KMS-11 (cell line): Measurements from ENCODE around the gene PTH2.
A peak's percentile ranks its signal among the peaks of the same experiment; 100 is the strongest.

Source experiments
- H2AFZ ChIP-seq: fragments of 200-600 bp; sonication (generic); 2 replicates; pipeline ENCODE4 v1.6.1; 2016; ENCODE audit warnings: antibody characterized with exemption, mixed run types, low read depth
- H3K27ac ChIP-seq: fragments of 200-600 bp; sonication (generic); 2 replicates; pipeline ENCODE4 v1.6.1; 2016; ENCODE audit warnings: mild to moderate bottlenecking, mixed run types
- H3K27me3 ChIP-seq: fragments of 200-600 bp; sonication (generic); 2 replicates; pipeline ENCODE4 v1.6.1; 2017; ENCODE audit warnings: mild to moderate bottlenecking, low read depth, mixed run types, moderate library complexity; ENCODE audit not compliant: insufficient read depth
- H3K36me3 ChIP-seq: fragments of 200-600 bp; sonication (generic); 2 replicates; pipeline ENCODE4 v1.6.1; 2017; ENCODE audit warnings: mild to moderate bottlenecking, mixed run types; ENCODE audit not compliant: insufficient read depth
- H3K4me1 ChIP-seq: fragments of 200-600 bp; sonication (generic); 2 replicates; pipeline ENCODE4 v1.6.1; 2016; ENCODE audit warnings: mild to moderate bottlenecking, low read depth, mixed run types; ENCODE audit not compliant: poor library complexity, severe bottlenecking
- H3K4me2 ChIP-seq: fragments of 200-600 bp; sonication (generic); 2 replicates; pipeline ENCODE4 v1.7.0; 2016; ENCODE audit warnings: mild to moderate bottlenecking, mixed run types
- H3K4me3 ChIP-seq: fragments of 200-600 bp; sonication (generic); IDR thresholded peaks from 2 replicates; pipeline ENCODE4 v1.6.1; 2017; ENCODE audit warnings: low read depth, low read length, mixed read lengths; ENCODE audit not compliant: insufficient read depth
- H3K79me2 ChIP-seq: fragments of 200-600 bp; sonication (generic); 2 replicates; pipeline ENCODE4 v1.6.1; 2016; ENCODE audit warnings: low read depth, mixed run types; ENCODE audit not compliant: insufficient read depth
- H3K9ac ChIP-seq: fragments of 200-600 bp; sonication (generic); 2 replicates; pipeline ENCODE4 v1.6.1; 2016; ENCODE audit warnings: mild to moderate bottlenecking, mixed run types
- H4K20me1 ChIP-seq: fragments of 200-600 bp; sonication (generic); 2 replicates; pipeline ENCODE4 v1.6.1; 2016; ENCODE audit warnings: mild to moderate bottlenecking, mixed run types; ENCODE audit not compliant: insufficient read depth
- CTCF ChIP-seq: fragments of 200-600 bp; sonication (generic); conservative IDR thresholded peaks from 2 replicates; pipeline ENCODE4 v1.6.1; 2017; ENCODE audit warnings: low read depth, mild to moderate bottlenecking, antibody characterized with exemption, low read length, moderate library complexity, mixed read lengths

PTH2 gene

GRCh38 chr19:49451430-49452181 lies 28.4 kb upstream of the PTH2 start, which contains the start of gene PIH1D1:
PIH1D1 (minus strand) TSS chr19:49451814; CDS start chr19:49451574, 240 bp downstream.
- Histone ChIP-seq H2AFZ (peak within 1 kb of the TSS; percentile 60; the same call in 1 of the 2 replicates), H3K27me3 (no peaks in the 10 kb centered on the region), H3K36me3 (no peaks in the 10 kb centered on the region), H3K4me1 (peaks cover 39% of the 10 kb centered on the region), H3K9ac (peak within 1 kb of the TSS; percentile 81; the same call in 1 of the 2 replicates), H3K27ac (peak within 1 kb of the TSS; percentile 88), H3K4me2 (peak within 1 kb of the TSS; percentile 70), H3K79me2 (peaks cover 24% of the 10 kb centered on the region), H3K4me3 (peak within 1 kb of the TSS; percentile 39), H4K20me1 (no peaks in the 10 kb centered on the region)
- TF ChIP-seq CTCF: no peak

GRCh38 chr19:49450405-49450804 lies 27.2 kb upstream of the PTH2 start:
- Histone ChIP-seq H2AFZ (no peak overlapping the region), H3K27ac (no peak overlapping the region), H3K27me3 (no peaks in the 10 kb centered on the region), H3K79me2 (peaks cover 24% of the 10 kb centered on the region), H3K4me3 (no peak overlapping the region), H3K36me3 (no peaks in the 10 kb centered on the region), H3K4me1 (peaks cover 28% of the 10 kb centered on the region), H3K9ac (no peak overlapping the region), H3K4me2 (peak overlapping the region; percentile 70; the same call in 1 of the 2 replicates), H4K20me1 (no peaks in the 10 kb centered on the region)
- no peak for TF ChIP-seq CTCF

GRCh38 chr19:49448432-49448786 lies 25.2 kb upstream of the PTH2 start:
- Histone ChIP-seq H3K27ac (no peak overlapping the region), H3K79me2 (peaks cover 9% of the 10 kb centered on the region; the same call in 1 of the 2 replicates), H4K20me1 (no peaks in the 10 kb centered on the region), H3K4me2 (no peak overlapping the region), H2AFZ (no peak overlapping the region), H3K9ac (no peak overlapping the region), H3K4me3 (no peak overlapping the region), H3K27me3 (no peaks in the 10 kb centered on the region), H3K4me1 (peaks cover 21% of the 10 kb centered on the region), H3K36me3 (no peaks in the 10 kb centered on the region)
- TF ChIP-seq CTCF: no peak

- peaks cover 21% of the 10 kb centered on the region for H3K4me1 ChIP-seq
- no peaks in the 10 kb centered on the region for H3K27me3 ChIP-seq
- no peak overlapping the region for H3K4me2 ChIP-seq
- H4K20me1 ChIP-seq: no peaks in the 10 kb centered on the region
- no peak overlapping the region for H2AFZ ChIP-seq
- H3K27ac ChIP-seq: no peak overlapping the region
- no peaks in the 10 kb centered on the region for H3K36me3 ChIP-seq
- H3K79me2 ChIP-seq: peaks cover 9% of the 10 kb centered on the region; the same call in 1 of the 2 replicates
- H3K9ac ChIP-seq: no peak overlapping the region
- no peak overlapping the region for H3K4me3 ChIP-seq
- TF ChIP-seq CTCF: no peak
Measured at GRCh38 chr19:49447485-49448431, 24.5 kb upstream of the PTH2 start.
